K562 (cell line): Measurements from ENCODE around the gene LAIR1. TPM values are rescaled to one million over a fixed set of nuclear protein-coding genes. Genes with fewer than 3 reads are reported as not detected.

Source experiments
- ATAC-seq: fragments of 200-7000 bp; cut with Tn5 transposase; 3 replicates; pipeline ENCODE4 v1.9.1; 2020; ENCODE audit warnings: moderate library complexity
- BruUV-seq: library from RNA; stranded (reverse); fragments of 400-500 nt; replicated peaks from 2 replicates; lab custom pipeline; 2021; lab: Mats Ljungman, UMichigan
- CTCF ChIA-PET: fragments of 300-600 bp; formaldehyde crosslinking; extraction: SDS; loops from one replicate; lab custom pipeline; 2021; ENCODE audit warnings: low intra/inter-chr PET ratio; lab: Yijun Ruan, JAX
- POLR2A ChIA-PET: fragments of 300-600, 350-650 bp; sonication (Branson Sonifier 250); formaldehyde crosslinking; extraction: SDS; loops from one replicate; lab custom pipeline; 2021; ENCODE audit warnings: antibody characterized with exemption, inconsistent platforms; lab: Yijun Ruan, JAX
- DNase-seq, 4 experiments: peaks; one replicate each; pipeline versions ENCODE4 v3.0.0 to v3.0.0-alpha.2; 2011 to 2018; ENCODE audit warnings: low spot score in 3 of 4, mixed read lengths in 3 of 4; ENCODE audit errors: extremely low read depth in 1 of 4
- FAIRE-seq: peaks from 2 replicates; lab custom pipeline; 2011; peaks lifted over from hg19 to GRCh38; lab: Jason Lieb, UNC
- H2AFZ ChIP-seq: 2 replicates; pipeline ENCODE4 v1.6.0; 2011; ENCODE audit warnings: low read depth, low read length, control low read depth, inconsistent platforms
- H3K27ac ChIP-seq: fragments of 200-600 bp; 3 replicates; pipeline ENCODE4 v1.8.0; 2011; ENCODE audit warnings: low read depth, mild to moderate bottlenecking, control low read depth, inconsistent platforms, low read length, moderate library complexity, mixed read lengths; ENCODE audit errors: extremely low read depth
- H3K27me3 ChIP-seq, 2 experiments: fragments of 300-600 bp in 1 of 2; 2 replicates in 1 of 2; 3 replicates in 1 of 2; pipeline versions ENCODE4 v1.6.0 to v1.8.0; 2011; ENCODE audit warnings: inconsistent platforms in 2 of 2, low read length in 2 of 2, mild to moderate bottlenecking in 1 of 2, mixed read lengths in 1 of 2, moderate library complexity in 1 of 2; ENCODE audit not compliant: control insufficient read depth in 2 of 2, insufficient read depth in 2 of 2
- H3K36me3 ChIP-seq: fragments of 300-600 bp; 3 replicates; pipeline ENCODE4 v1.8.0; 2011; ENCODE audit warnings: mild to moderate bottlenecking, low read length, inconsistent platforms; ENCODE audit not compliant: control insufficient read depth, insufficient read depth
- H3K4me1 ChIP-seq, 2 experiments: fragments of 200-600 bp in 1 of 2; replicated peaks in 1 of 2; 2 replicates in 1 of 2; 3 replicates in 1 of 2; pipeline versions ENCODE4 v1.5.1 to v1.8.0; 2011; ENCODE audit warnings: inconsistent platforms in 2 of 2, low read length in 2 of 2, mild to moderate bottlenecking in 1 of 2, mixed read lengths in 1 of 2, moderate library complexity in 1 of 2; ENCODE audit not compliant: control insufficient read depth in 2 of 2, insufficient read depth in 2 of 2
- H3K4me2 ChIP-seq: 2 replicates; pipeline ENCODE4 v1.6.1; 2011; ENCODE audit warnings: low read length, control low read depth, inconsistent platforms, mixed read lengths; ENCODE audit not compliant: insufficient read depth
- H3K4me3 ChIP-seq: fragments of 200-600 bp; sonication (generic), shearing (Covaris generic); 2 replicates; pipeline ENCODE4 v1.5.1; 2016; ENCODE audit warnings: control low read depth, inconsistent platforms
- H3K79me2 ChIP-seq: fragments of 200-600 bp; 3 replicates; pipeline ENCODE4 v1.8.0; 2011; ENCODE audit warnings: low read length, inconsistent platforms; ENCODE audit not compliant: control insufficient read depth, insufficient read depth
- H3K9ac ChIP-seq, 2 experiments: 2 replicates each; pipeline versions ENCODE4 v1.6.0 to v1.6.1; 2011; ENCODE audit warnings: low read depth in 2 of 2, low read length in 2 of 2, control low read depth in 1 of 2, inconsistent platforms in 1 of 2, mild to moderate bottlenecking in 1 of 2, mixed read lengths in 1 of 2; ENCODE audit not compliant: insufficient read depth in 1 of 2
- H3K9me1 ChIP-seq: one replicate; pipeline ENCODE4 v1.6.0; 2011; ENCODE audit warnings: inconsistent platforms, mild to moderate bottlenecking, low read length, moderate library complexity; ENCODE audit not compliant: control insufficient read depth, insufficient read depth
- H3K9me3 ChIP-seq: replicated peaks from 2 replicates; pipeline ENCODE4 v1.5.1; 2011; ENCODE audit warnings: low read depth, low read length, inconsistent platforms; ENCODE audit not compliant: control insufficient read depth, insufficient read depth
- H4K20me1 ChIP-seq: replicated peaks from 2 replicates; pipeline ENCODE4 v1.6.1; 2011; ENCODE audit warnings: low read length, inconsistent platforms, mixed read lengths; ENCODE audit not compliant: control insufficient read depth, insufficient read depth
- ARID3B ChIP-seq: fragments of 250-450 bp; sonication (Bioruptor Pico); IDR thresholded peaks from 2 replicates; pipeline ENCODE4 v1.4.0; 2020; ENCODE audit warnings: borderline replicate concordance
- GABPB1 ChIP-seq: sonication (generic); formaldehyde crosslinking; IDR thresholded peaks from 2 replicates; pipeline ENCODE4 v1.8.0; 2022; ENCODE audit warnings: mild to moderate bottlenecking, missing genetic modification reagents
- HNRNPL ChIP-seq: fragments of 200-400 bp; formaldehyde crosslinking; IDR thresholded peaks from 2 replicates; pipeline ENCODE4 v1.6.1; 2017; ENCODE audit warnings: low read depth, mild to moderate bottlenecking, low read length
- MTF1 ChIP-seq: fragments of 250-450 bp; sonication (Bioruptor Pico); IDR thresholded peaks from 2 replicates; pipeline ENCODE4 v1.9.0; 2021; ENCODE audit warnings: moderate library complexity, mild to moderate bottlenecking, inconsistent platforms, borderline replicate concordance
- RAD21 ChIP-seq, 2 experiments: fragments of 250-450 bp in 1 of 2; fragments of 450-650 bp in 1 of 2; sonication (Bioruptor Pico) in 1 of 2; formaldehyde crosslinking in 1 of 2; IDR thresholded peaks in 1 of 2; conservative IDR thresholded peaks in 1 of 2; 2 replicates each; pipeline versions ENCODE4 v1.4.0 to v1.8.0; 2020 to 2022; ENCODE audit warnings: mild to moderate bottlenecking in 2 of 2, moderate library complexity in 1 of 2
- SMARCA4 ChIP-seq: fragments of 450-650 bp; IDR thresholded peaks from 2 replicates; pipeline ENCODE4 v1.6.1; 2016
- ZKSCAN3 ChIP-seq: fragments of 250-450 bp; sonication (Bioruptor Pico); IDR thresholded peaks from 2 replicates; pipeline ENCODE4 v1.4.0; 2020
- ZNF146 ChIP-seq: IDR thresholded peaks from one replicate; pipeline ENCODE4 v1.6.1; 2018; ENCODE audit warnings: missing compliant biosample characterization; ENCODE audit not compliant: unreplicated experiment
- ZNF398 ChIP-seq: fragments of 250-450 bp; sonication (Bioruptor Pico); IDR thresholded peaks from 2 replicates; pipeline ENCODE4 v1.8.0; 2021; ENCODE audit warnings: moderate library complexity, mild to moderate bottlenecking, inconsistent platforms
- ZNF41 ChIP-seq: fragments of 250-450 bp; sonication (Bioruptor Pico); conservative IDR thresholded peaks from 2 replicates; pipeline ENCODE4 v1.4.0; 2020; ENCODE audit warnings: mild to moderate bottlenecking
- ZNF707 ChIP-seq: fragments of 250-450 bp; sonication (Bioruptor Pico); conservative IDR thresholded peaks from 2 replicates; pipeline ENCODE4 v1.8.0; 2022; ENCODE audit warnings: inconsistent platforms, mild to moderate bottlenecking, moderate library complexity
- WGBS: fragments of 100-300 bp; shearing (Covaris generic); methylation state at CpG from one replicate; pipeline ENCODE4 v1.1.6; 2016; ENCODE audit warnings: low coverage, mixed read lengths; ENCODE audit not compliant: insufficient coverage; ENCODE audit errors: missing lambda C conversion rate; 5-methylcytosine and 5-hydroxymethylcytosine counted together
- in situ Hi-C: fragments of 300-500 bp; cut with MboI; formaldehyde crosslinking; loops from 4 replicates; pipeline ENCODE4 v1.15.0; 2018; ENCODE audit warnings: inconsistent platforms, mixed read lengths
- intact Hi-C: fragments of 100-400 bp; cut with micrococcal nuclease; formaldehyde crosslinking; loops from 2 replicates; pipeline ENCODE4 v1.14.2; 2022
- polyA plus RNA-seq, 8 experiments: library from polyadenylated mRNA; depleted of rRNA in 4 of 8; stranded (reverse) in 5 of 8; unstranded in 3 of 8; fragments of >200 nt; fragmentation: Nextera tagmentation in 2 of 8; fragmentation: Illumina TruSeq in 1 of 8; extraction: Ambion mirVana in 2 of 8; extraction: Trizol in 1 of 8; gene quantifications; 2 replicates each; pipeline versions ENCODE4 v1.2.1 to v1.2.3, GENCODE V29; 2011 to 2014; ENCODE audit warnings: inconsistent platforms in 1 of 8, missing spikeins in 1 of 8
- total RNA-seq, 7 experiments: library from RNA; depleted of rRNA in 6 of 7; stranded (reverse); fragments of >200 nt in 6 of 7; fragmentation: Illumina TruSeq in 2 of 7; extraction: Trizol in 2 of 7; gene quantifications; 2 replicates each; pipeline versions ENCODE4 v1.2.1 to v1.2.3, GENCODE V29; 2011 to 2021; ENCODE audit warnings: low replicate concordance in 1 of 7

LAIR1 gene
- total and polyA plus RNA-seq, 9 of the 15 experiments (the other 6 are each of a cell fraction or from before 2014, with no cell fraction given), result 0.12 to 0.54 (median 0.24) TPM; not detected in 6

GRCh38 chr19:54309811-54310210, 54.9 kb downstream of the LAIR1 start (continued):
- TF ChIP-seq GABPB1, result no peak
- TF ChIP-seq RAD21 (CRISPR knock-in tag; conservative IDR thresholded peaks at IDR 0.05 in 1 of 2, IDR thresholded peaks at IDR 0.05 in 1 of 2), result no peak
- no peak for TF ChIP-seq ZNF146 (CRISPR knock-in tag)

- no peak for TF ChIP-seq HNRNPL
- TF ChIP-seq ARID3B, result no peak
- no peak for TF ChIP-seq ZNF398 (CRISPR knock-in tag)
- no peak for TF ChIP-seq ZNF41
- TF ChIP-seq MTF1 (CRISPR knock-in tag), result no peak
- TF ChIP-seq SMARCA4, result no peak
- no peak for TF ChIP-seq ZKSCAN3 (CRISPR knock-in tag)
- no peak for TF ChIP-seq ZNF707
- DNase-seq, result no peak
- no peak overlapping the region for H3K4me2 ChIP-seq
- intact Hi-C loops (no loop called here), in situ Hi-C loops (no loop called here)
- no peaks in the 10 kb centered on the region for H4K20me1 ChIP-seq
- no peak overlapping the region for H2AFZ ChIP-seq
- no peak for FAIRE-seq
- ATAC-seq, result no peak
- no peaks in the 10 kb centered on the region for H3K79me2 ChIP-seq
- no peaks in the 10 kb centered on the region for H3K9me3 ChIP-seq
- H3K4me3 ChIP-seq, result no peak overlapping the region
- ChIA-PET POLR2A (interaction anchor here (0.7 kb wide), 1 partner anchor 100 kb away, joined by 3 read pairs; no protein-coding TSS in a partner anchor), CTCF (no interaction called here)
- no TSS peak for BruUV-seq
- no peaks in the 10 kb centered on the region for H3K36me3 ChIP-seq
- no peaks in the 10 kb centered on the region for H3K4me1 ChIP-seq
- no peak overlapping the region for H3K27ac ChIP-seq
- WGBS, result 4% methylated on average over 5 of the region's 5 CpGs
- H3K9me1 ChIP-seq, result no peaks in the 10 kb centered on the region
- peaks cover 0 to 14% of the 10 kb centered on the region in 2 experiments; a peak in 2 of 5 replicates for H3K27me3 ChIP-seq
- no peak overlapping the region for H3K9ac ChIP-seq
Observed at GRCh38 chr19:54307389-54308020, 57.2 kb downstream of the LAIR1 start.
